H1 (cell line): ENCODE data around the gene DSCAM. TPM values are rescaled to one million over a fixed set of nuclear protein-coding genes. Genes with fewer than 3 reads are reported as not detected.

Experiments used
- CTCF ChIA-PET: fragments of 300-600 bp; sonication (Branson Sonifier 250); formaldehyde crosslinking; loops from one replicate; lab custom pipeline; 2021; ENCODE audit not compliant: partially characterized antibody; lab: Charles Lee
- POLR2A ChIA-PET: fragments of 300-600 bp; sonication (Branson Sonifier 250); formaldehyde crosslinking; loops from one replicate; lab custom pipeline; 2021; ENCODE audit warnings: inconsistent platforms; ENCODE audit not compliant: partially characterized antibody; lab: Charles Lee
- DNase-seq, 2 experiments: peaks; one replicate each; pipeline versions ENCODE4 v3.0.0 to v3.0.0-alpha.2; 2010 to 2022; ENCODE audit warnings: low spot score in 2 of 2, low read depth in 1 of 2, mixed read lengths in 1 of 2
- FAIRE-seq: peaks from 2 replicates; lab custom pipeline; 2011; peaks lifted over from hg19 to GRCh38; lab: Jason Lieb, UNC
- H2AFZ ChIP-seq: 2 replicates; pipeline ENCODE4 v1.8.1; 2012; ENCODE audit warnings: low read length, inconsistent platforms
- H2AK5ac ChIP-seq: 2 replicates; pipeline ENCODE4 v1.6.1; 2013; ENCODE audit warnings: low read depth, low read length
- H2BK120ac ChIP-seq: replicated peaks from 2 replicates; pipeline ENCODE3; 2013; ENCODE audit warnings: low read depth, low read length, inconsistent platforms
- H2BK12ac ChIP-seq: 2 replicates; pipeline ENCODE4 v1.6.1; 2013; ENCODE audit warnings: low read depth, low read length
- H2BK15ac ChIP-seq: 2 replicates; pipeline ENCODE4 v1.6.1; 2013; ENCODE audit warnings: low read length
- H2BK20ac ChIP-seq: 2 replicates; pipeline ENCODE4 v1.6.1; 2013; ENCODE audit warnings: low read length
- H2BK5ac ChIP-seq: 2 replicates; pipeline ENCODE4 v1.6.1; 2013; ENCODE audit warnings: low read depth, low read length
- H3K14ac ChIP-seq: 2 replicates; pipeline ENCODE4 v1.6.1; 2013; ENCODE audit warnings: inconsistent platforms; ENCODE audit not compliant: insufficient read length
- H3K18ac ChIP-seq: 2 replicates; pipeline ENCODE4 v1.6.1; 2013; ENCODE audit warnings: low read length; ENCODE audit errors: extremely low read depth
- H3K23ac ChIP-seq: 2 replicates; pipeline ENCODE4 v1.6.1; 2013; ENCODE audit warnings: inconsistent platforms; ENCODE audit not compliant: insufficient read length
- H3K23me2 ChIP-seq: 2 replicates; pipeline ENCODE4 v1.6.1; 2013; ENCODE audit warnings: low read depth, low read length
- H3K27ac ChIP-seq: 2 replicates; pipeline ENCODE4 v1.6.1; 2011; ENCODE audit warnings: low read depth, low read length, inconsistent platforms
- H3K27me3 ChIP-seq, 4 experiments: replicated peaks in 1 of 4; 1 replicate in 1 of 4; 2 replicates in 3 of 4; pipeline versions ENCODE4 v1.6.1 to v1.8.1; 2011 to 2013; ENCODE audit warnings: low read length in 3 of 4, mild to moderate bottlenecking in 3 of 4, inconsistent platforms in 2 of 4, mixed read lengths in 2 of 4, moderate library complexity in 1 of 4; ENCODE audit not compliant: control insufficient read depth in 3 of 4, insufficient read depth in 3 of 4; ENCODE audit errors: extremely low read depth in 1 of 4
- H3K36me3 ChIP-seq, 4 experiments: 2 replicates each; pipeline versions ENCODE4 v1.6.1 to v1.8.1; 2011 to 2013; ENCODE audit warnings: mild to moderate bottlenecking in 4 of 4, low read length in 3 of 4, moderate library complexity in 2 of 4, control low read depth in 1 of 4, inconsistent platforms in 1 of 4; ENCODE audit not compliant: insufficient read depth in 4 of 4, control insufficient read depth in 2 of 4
- H3K4ac ChIP-seq: replicated peaks from 2 replicates; pipeline ENCODE3; 2013; ENCODE audit warnings: low read length, low read depth, mixed read lengths, inconsistent platforms; ENCODE audit not compliant: insufficient read length
- H3K4me1 ChIP-seq, 4 experiments: replicated peaks in 1 of 4; 1 replicate in 1 of 4; 2 replicates in 3 of 4; pipeline versions ENCODE4 v1.6.1 to v1.8.1; 2011 to 2013; ENCODE audit warnings: low read length in 3 of 4, inconsistent platforms in 2 of 4, mixed read lengths in 1 of 4; ENCODE audit not compliant: insufficient read depth in 4 of 4, control insufficient read depth in 3 of 4
- H3K4me2 ChIP-seq, 2 experiments: 2 replicates each; pipeline versions ENCODE4 v1.6.1 to v1.8.1; 2011 to 2013; ENCODE audit warnings: low read depth in 2 of 2, low read length in 2 of 2, control low read depth in 1 of 2, inconsistent platforms in 1 of 2, mild to moderate bottlenecking in 1 of 2; ENCODE audit not compliant: insufficient read depth in 1 of 2
- H3K4me3 ChIP-seq, 4 experiments: fragments of 200-600, 300-600 bp in 1 of 4; sonication (generic), shearing (Covaris generic), sonication (Bioruptor Twin) in 1 of 4; 2 replicates each; pipeline versions ENCODE4 v1.5.1 to v1.8.1; 2011 to 2016; ENCODE audit warnings: low read length in 4 of 4, low read depth in 3 of 4, control low read depth in 2 of 4, inconsistent platforms in 2 of 4, mild to moderate bottlenecking in 2 of 4, mixed read lengths in 1 of 4, moderate library complexity in 1 of 4; ENCODE audit not compliant: insufficient read depth in 2 of 4; ENCODE audit errors: extremely low read depth in 1 of 4
- H3K56ac ChIP-seq: replicated peaks from 2 replicates; pipeline ENCODE3; 2013; ENCODE audit warnings: low read depth, mild to moderate bottlenecking, mixed read lengths, low read length, inconsistent platforms; ENCODE audit not compliant: insufficient read length
- H3K79me1 ChIP-seq: 2 replicates; pipeline ENCODE4 v1.6.1; 2013; ENCODE audit warnings: low read depth, low read length, control low read depth
- H3K79me2 ChIP-seq, 2 experiments: 2 replicates each; pipeline versions ENCODE4 v1.6.1 to v1.8.1; 2012 to 2013; ENCODE audit warnings: low read length in 2 of 2, mild to moderate bottlenecking in 2 of 2, inconsistent platforms in 1 of 2; ENCODE audit not compliant: insufficient read depth in 2 of 2, control insufficient read depth in 1 of 2
- H3K9ac ChIP-seq, 4 experiments: replicated peaks in 1 of 4; 1 replicate in 1 of 4; 2 replicates in 3 of 4; pipeline versions ENCODE4 v1.6.1 to v1.8.1; 2011 to 2013; ENCODE audit warnings: low read depth in 3 of 4, low read length in 3 of 4, control low read depth in 2 of 4, mild to moderate bottlenecking in 2 of 4, moderate library complexity in 2 of 4, inconsistent platforms in 1 of 4; ENCODE audit errors: extremely low read depth in 1 of 4
- H3K9me3 ChIP-seq, 2 experiments: 2 replicates each; pipeline versions ENCODE4 v1.6.1 to v1.8.1; 2012 to 2013; ENCODE audit warnings: mild to moderate bottlenecking in 2 of 2, moderate library complexity in 2 of 2, control low read depth in 1 of 2, inconsistent platforms in 1 of 2, low read depth in 1 of 2, low read length in 1 of 2, mixed read lengths in 1 of 2; ENCODE audit not compliant: insufficient read depth in 2 of 2
- H4K20me1 ChIP-seq, 2 experiments: replicated peaks in 1 of 2; 2 replicates each; pipeline versions ENCODE3 to v1.8.1; 2011 to 2013; ENCODE audit warnings: inconsistent platforms in 2 of 2, low read length in 2 of 2, mild to moderate bottlenecking in 1 of 2; ENCODE audit not compliant: insufficient read depth in 2 of 2, control insufficient read depth in 1 of 2
- H4K5ac ChIP-seq: 2 replicates; pipeline ENCODE4 v1.6.1; 2013; ENCODE audit warnings: low read length, low read depth, mixed read lengths, inconsistent platforms; ENCODE audit not compliant: insufficient read length
- H4K8ac ChIP-seq: 2 replicates; pipeline ENCODE4 v1.8.0; 2013; ENCODE audit warnings: mild to moderate bottlenecking, moderate library complexity, low read length, inconsistent platforms; ENCODE audit not compliant: insufficient read depth; ENCODE audit errors: extremely low read depth
- H4K91ac ChIP-seq: replicated peaks from 2 replicates; pipeline ENCODE3; 2013; ENCODE audit warnings: low read length, mixed read lengths, inconsistent platforms; ENCODE audit not compliant: insufficient read length
- ASH2L ChIP-seq: fragments of 200-600, 300-600 bp; sonication (generic); IDR thresholded peaks from one replicate; pipeline ENCODE4 v1.7.1; 2017; ENCODE audit warnings: low read length
- BCL11A ChIP-seq, 2 experiments: IDR thresholded peaks; one replicate each; pipeline ENCODE4 v1.6.1; 2011; ENCODE audit warnings: low read depth in 2 of 2, low read length in 2 of 2, mild to moderate bottlenecking in 2 of 2
- CBX5 ChIP-seq: fragments of 300-800, 300-1000 bp; sonication (generic); IDR thresholded peaks from 2 replicates; pipeline ENCODE4 v1.7.1; 2016; ENCODE audit warnings: antibody characterized with exemption, low read length, low read depth
- GABPA ChIP-seq: IDR thresholded peaks from 2 replicates; pipeline ENCODE4 v1.6.1; 2011; ENCODE audit warnings: mild to moderate bottlenecking, low read length, moderate library complexity, borderline replicate concordance; ENCODE audit not compliant: insufficient read depth
- KDM1A ChIP-seq: fragments of 200-600, 300-600 bp; sonication (generic); IDR thresholded peaks from 2 replicates; pipeline ENCODE4 v1.7.1; 2016; ENCODE audit warnings: mild to moderate bottlenecking, low read length, borderline replicate concordance
- RNF2 ChIP-seq: fragments of 200-900, 300-1000 bp; sonication (generic); IDR thresholded peaks from 2 replicates; pipeline ENCODE4 v1.7.1; 2016; ENCODE audit warnings: borderline replicate concordance, low read depth, mild to moderate bottlenecking, antibody characterized with exemption, low read length; ENCODE audit not compliant: poor library complexity, severe bottlenecking; ENCODE audit errors: missing control alignments
- SP1 ChIP-seq: IDR thresholded peaks from 2 replicates; pipeline ENCODE4 v1.6.1; 2011; ENCODE audit warnings: low read depth, low read length
- SP2 ChIP-seq: IDR thresholded peaks from 2 replicates; pipeline ENCODE4 v1.6.1; 2012; ENCODE audit warnings: mild to moderate bottlenecking, low read length, inconsistent platforms
- TAF7 ChIP-seq: optimal IDR thresholded peaks from 2 replicates; pipeline ENCODE3; 2011; ENCODE audit warnings: low read depth, mild to moderate bottlenecking, inconsistent platforms, low read length, moderate library complexity, borderline replicate concordance
- TCF12 ChIP-seq: IDR thresholded peaks from 2 replicates; pipeline ENCODE4 v1.6.1; 2011; ENCODE audit warnings: low read depth, mild to moderate bottlenecking, low read length
- ZNF274 ChIP-seq: IDR thresholded peaks from 2 replicates; pipeline ENCODE4 v1.7.0; 2012; ENCODE audit warnings: low read length, borderline replicate concordance; ENCODE audit errors: extremely low read depth
- WGBS, 2 experiments: shearing (Covaris generic) in 1 of 2; methylation state at CpG; one replicate each; pipeline versions ENCODE4 v1.1.6 to v1.1.7; 2013 to 2015; ENCODE audit warnings: low lambda C conversion rate in 2 of 2, mixed read lengths in 2 of 2, inconsistent platforms in 1 of 2, low coverage in 1 of 2, missing lambda C conversion rate in 1 of 2; ENCODE audit not compliant: insufficient replicate concordance in 2 of 2, insufficient coverage in 1 of 2, insufficient read length in 1 of 2; ENCODE audit errors: extremely low coverage in 1 of 2, missing lambda C conversion rate in 1 of 2; 5-methylcytosine and 5-hydroxymethylcytosine counted together
- polyA plus RNA-seq, 7 experiments: library from polyadenylated mRNA; depleted of rRNA in 3 of 7; stranded (reverse) in 5 of 7; unstranded in 2 of 7; fragments of >200 nt in 5 of 7; fragments of 200-250 nt in 2 of 7; gene quantifications; 1 replicate in 5 of 7; 2 replicates in 1 of 7; 4 replicates in 1 of 7; pipeline versions ENCODE4 v1.2.1 to v1.2.3, GENCODE V29; 2011 to 2013; ENCODE audit warnings: missing spikeins in 2 of 7, mixed read lengths in 2 of 7
- total RNA-seq: library from RNA; stranded (reverse); fragmentation: NEBNext Ultra II Directional; extraction: Animal tissue kit (Norgen Biotek cat#: 25700); gene quantifications from 2 replicates; pipeline ENCODE4 v1.2.1, GENCODE V29; 2021

The DSCAM gene
- total and polyA plus RNA-seq, 2 of the 8 experiments (the other 6 are each of a cell fraction or from before 2014, with no cell fraction given), result 0.02 to 0.15 TPM

GRCh38 chr21:40797891-40798290, 49.1 kb downstream of the DSCAM start:
- Histone ChIP-seq H3K56ac (no peak overlapping the region), H2AK5ac (no peak overlapping the region), H3K36me3 (no peaks in the 10 kb centered on the region), H3K9ac (no peak overlapping the region), H3K4me1 (no peaks in the 10 kb centered on the region), H3K4me3 (no peak overlapping the region), H3K27ac (no peak overlapping the region), H4K20me1 (no peaks in the 10 kb centered on the region), H4K8ac (no peak overlapping the region), H3K14ac (no peak overlapping the region), H3K79me1 (no peaks in the 10 kb centered on the region), H4K91ac (no peak overlapping the region), H2BK120ac (no peak overlapping the region), H3K23me2 (no peaks in the 10 kb centered on the region), H2BK15ac (no peak overlapping the region), H3K27me3 (no peaks in the 10 kb centered on the region), H2BK20ac (no peak overlapping the region), H3K9me3 (peaks cover 16 to 23% of the 10 kb centered on the region in 2 experiments), H2BK12ac (no peak overlapping the region), H3K4me2 (no peak overlapping the region), H3K23ac (no peak overlapping the region), H4K5ac (no peak overlapping the region), H3K79me2 (no peaks in the 10 kb centered on the region), H3K18ac (no peak overlapping the region), H2BK5ac (no peak overlapping the region), H2AFZ (no peak overlapping the region), H3K4ac (no peak overlapping the region)
- CTCF ChIA-PET, result interaction anchor here (0.6 kb wide), 1 partner anchor 375 kb away, joined by 4 read pairs; no protein-coding TSS in a partner anchor
- TF ChIP-seq BCL11A (IDR thresholded peaks at IDR 0.05; ENCODE audit: low read depth in 2 of 2, low read length in 2 of 2), result no peak
- no peak for TF ChIP-seq KDM1A
- no peak for TF ChIP-seq GABPA
- TF ChIP-seq TAF7, result no peak
- no peak for TF ChIP-seq ASH2L
- no peak for TF ChIP-seq SP2
- no peak for TF ChIP-seq RNF2
- TF ChIP-seq ZNF274, result no peak
- TF ChIP-seq TCF12, result no peak
- TF ChIP-seq SP1, result no peak
- no peak for TF ChIP-seq CBX5
- WGBS, 2 experiments, result 90% methylated on average over 2 of the region's 2 CpGs; no CpG with 5 or more reads in 1 of the 2 experiments
- FAIRE-seq (no peak), DNase-seq (no peak)
- POLR2A ChIA-PET, result no interaction called here
